ENCODE results near the gene ARMC7.

The ARMC7 gene

GRCh38 chr17:75114552-75115314 is 5.0 kb downstream of the ARMC7 start:
- Histone ChIP-seq H3K9me2 (replicated peaks; ENCODE audit: control insufficient read depth, low read length) (no peaks in the 10 kb centered on the region), H3K9me3 (ENCODE audit: control insufficient read depth, insufficient read depth, low read length) (no peaks in the 10 kb centered on the region), H3K4me1 (ENCODE audit: control insufficient read depth, low read length) (peaks cover 38% of the 10 kb centered on the region), H3K27me3 (ENCODE audit: control insufficient read depth, low read length) (no peaks in the 10 kb centered on the region), H4K20me1 (ENCODE audit: control insufficient read depth, insufficient read depth, low read depth, low read length) (no peaks in the 10 kb centered on the region), H3K79me2 (ENCODE audit: control insufficient read depth, low read length) (peaks cover 12% of the 10 kb centered on the region), H3F3A (ENCODE audit: control insufficient read depth, insufficient read depth) (0 out of 2 replicates have a peak, but pooled peaks cover 3% of the 10 kb centered on the region), H3K4me3 (ENCODE audit: low read length) (peak overlapping the region; percentile 78), H3K4me2 (ENCODE audit: low read length) (peak overlapping the region; percentile 95), H3K36me3 (ENCODE audit: control insufficient read depth, low read length) (0 out of 2 replicates have a peak, but pooled peaks cover 3% of the 10 kb centered on the region), H3K27ac (ENCODE audit: low read depth, low read length) (no peak overlapping the region)
- no peak for TF ChIP-seq CTCF (IDR thresholded peaks at IDR 0.05; ENCODE audit: low read depth, low read length, poor library complexity, severe bottlenecking)

- H3K9me3 ChIP-seq (ENCODE audit: control insufficient read depth, insufficient read depth, low read length): no peaks in the 10 kb centered on the region
- H3F3A ChIP-seq (ENCODE audit: control insufficient read depth, insufficient read depth): 0 out of 2 replicates have a peak, but pooled peaks cover 3% of the 10 kb centered on the region
- H3K27ac ChIP-seq (ENCODE audit: low read depth, low read length): no peak overlapping the region
- H4K20me1 ChIP-seq (ENCODE audit: control insufficient read depth, insufficient read depth, low read depth, low read length): no peaks in the 10 kb centered on the region
- no peaks in the 10 kb centered on the region for H3K27me3 ChIP-seq (ENCODE audit: control insufficient read depth, low read length)
- H3K4me2 ChIP-seq (ENCODE audit: low read length): no peak overlapping the region
- H3K9me2 ChIP-seq (replicated peaks; ENCODE audit: control insufficient read depth, low read length): no peaks in the 10 kb centered on the region
- no peak overlapping the region for H3K4me3 ChIP-seq (ENCODE audit: low read length)
- H3K36me3 ChIP-seq (ENCODE audit: control insufficient read depth, low read length): 0 out of 2 replicates have a peak, but pooled peaks cover 3% of the 10 kb centered on the region
- TF ChIP-seq CTCF (IDR thresholded peaks at IDR 0.05; ENCODE audit: low read depth, low read length, poor library complexity, severe bottlenecking) (no peak), EZH2phosphoT487 (IDR thresholded peaks at IDR 0.05; ENCODE audit: borderline replicate concordance, low read length) (no peak)
- H3K4me1 ChIP-seq (ENCODE audit: control insufficient read depth, low read length): peaks cover 34% of the 10 kb centered on the region
- H3K79me2 ChIP-seq (ENCODE audit: control insufficient read depth, low read length): peaks cover 8% of the 10 kb centered on the region
These were observed 5.8 kb downstream of the ARMC7 start for GRCh38 chr17:75115555-75115954.

GRCh38 chr17:75116737-75117136 is 7.0 kb downstream of the ARMC7 start:
- peaks cover 7% of the 10 kb centered on the region for H3K79me2 ChIP-seq (ENCODE audit: control insufficient read depth, low read length)
- TF ChIP-seq CTCF (IDR thresholded peaks at IDR 0.05; ENCODE audit: low read depth, low read length, poor library complexity, severe bottlenecking) (no peak), EZH2phosphoT487 (IDR thresholded peaks at IDR 0.05; ENCODE audit: borderline replicate concordance, low read length) (no peak)
- no peaks in the 10 kb centered on the region for H3K9me3 ChIP-seq (ENCODE audit: control insufficient read depth, insufficient read depth, low read length)
- H3K36me3 ChIP-seq (ENCODE audit: control insufficient read depth, low read length): 0 out of 2 replicates have a peak, but pooled peaks cover 3% of the 10 kb centered on the region
- H3K4me1 ChIP-seq (ENCODE audit: control insufficient read depth, low read length): peaks cover 31% of the 10 kb centered on the region
- no peaks in the 10 kb centered on the region for H3K27me3 ChIP-seq (ENCODE audit: control insufficient read depth, low read length)
- H3K27ac ChIP-seq (ENCODE audit: low read depth, low read length): no peak overlapping the region
- H4K20me1 ChIP-seq (ENCODE audit: control insufficient read depth, insufficient read depth, low read depth, low read length): no peaks in the 10 kb centered on the region
- H3K4me3 ChIP-seq (ENCODE audit: low read length): no peak overlapping the region
- H3F3A ChIP-seq (ENCODE audit: control insufficient read depth, insufficient read depth): 0 out of 2 replicates have a peak, but pooled peaks cover 3% of the 10 kb centered on the region
- H3K4me2 ChIP-seq (ENCODE audit: low read length): no peak overlapping the region
- no peaks in the 10 kb centered on the region for H3K9me2 ChIP-seq (replicated peaks; ENCODE audit: control insufficient read depth, low read length)
